ENCODE measurements around the gene TMEM150C. TPM values are rescaled to one million over a fixed set of nuclear protein-coding genes. Genes with fewer than 3 reads are reported as not detected.

TMEM150C gene
- total and polyA plus RNA-seq, 2 experiments from 2014 or later = 0.22 to 0.44 TPM

- peaks cover 18% of the 10 kb centered on the region; the same call in 1 of the 2 replicates for H3K36me3 ChIP-seq (ENCODE audit: low read depth)
- no peak for DNase-seq
- H3K27me3 ChIP-seq (replicated peaks; ENCODE audit: insufficient read depth) = no peaks in the 10 kb centered on the region
- no peak overlapping the region for H3K27ac ChIP-seq
- no peaks in the 10 kb centered on the region for H3K9me3 ChIP-seq (ENCODE audit: low read depth)
- H3K4me3 ChIP-seq = no peak overlapping the region
- no peak overlapping the region for H3K9ac ChIP-seq
- WGBS, 2 experiments (ENCODE audit: low coverage in 1 of 2, low lambda C conversion rate in 2 of 2, missing lambda C conversion rate in 2 of 2) = 69 to 70% methylated on average over 13 of the region's 13 CpGs
- H3K4me2 ChIP-seq (ENCODE audit: unreplicated experiment) = no peak overlapping the region
- peaks cover 49% of the 10 kb centered on the region for H3K79me2 ChIP-seq (ENCODE audit: insufficient read depth)
- no peaks in the 10 kb centered on the region for H3K4me1 ChIP-seq (ENCODE audit: insufficient read depth)
- H3K9me2 ChIP-seq (ENCODE audit: insufficient read depth) = no peaks in the 10 kb centered on the region
- no peaks in the 10 kb centered on the region for H3F3A ChIP-seq (ENCODE audit: insufficient read depth)
- no peaks in the 10 kb centered on the region for H4K20me1 ChIP-seq (ENCODE audit: insufficient read depth)
- no peak for TF ChIP-seq EZH2 (IDR thresholded peaks at IDR 0.05; ENCODE audit: insufficient read depth, poor library complexity, severe bottlenecking)
- TF ChIP-seq EZH2phosphoT487 (IDR thresholded peaks at IDR 0.05; ENCODE audit: insufficient read depth, low read depth) = no peak
- H2AFZ ChIP-seq = no peak overlapping the region
- in situ Hi-C loops (cut with MboI) = loop anchor here (25.0 kb wide), 1 partner anchor 811 kb away; no protein-coding TSS in a partner anchor
Observed at GRCh38 chr4:82450966-82451755, 110.6 kb downstream of the TMEM150C start.

GRCh38 chr4:82447886-82448285 is 113.9 kb downstream of the TMEM150C start:
- peaks cover 14% of the 10 kb centered on the region; the same call in 1 of the 2 replicates for H3K36me3 ChIP-seq (ENCODE audit: low read depth)
- no peaks in the 10 kb centered on the region for H3K27me3 ChIP-seq (replicated peaks; ENCODE audit: insufficient read depth)
- no peak overlapping the region for H3K9ac ChIP-seq
- H3K27ac ChIP-seq = no peak overlapping the region
- no peak for DNase-seq
- H3K9me2 ChIP-seq (ENCODE audit: insufficient read depth) = no peaks in the 10 kb centered on the region
- WGBS, 2 experiments (ENCODE audit: low coverage in 1 of 2, low lambda C conversion rate in 2 of 2, missing lambda C conversion rate in 2 of 2) = 97 to 100% methylated on average over 1 of the region's 1 CpG
- H3K9me3 ChIP-seq (ENCODE audit: low read depth) = no peaks in the 10 kb centered on the region
- H3K79me2 ChIP-seq (ENCODE audit: insufficient read depth) = peaks cover 73% of the 10 kb centered on the region
- H4K20me1 ChIP-seq (ENCODE audit: insufficient read depth) = 0 out of 2 replicates have a peak, but pooled peaks cover 5% of the 10 kb centered on the region
- in situ Hi-C loops (cut with MboI) = no loop called here
- TF ChIP-seq EZH2 (IDR thresholded peaks at IDR 0.05; ENCODE audit: insufficient read depth, poor library complexity, severe bottlenecking) (no peak), EZH2phosphoT487 (IDR thresholded peaks at IDR 0.05; ENCODE audit: insufficient read depth, low read depth) (no peak)
- H3F3A ChIP-seq (ENCODE audit: insufficient read depth) = peaks cover 3% of the 10 kb centered on the region; the same call in 1 of the 2 replicates
- no peak overlapping the region for H3K4me3 ChIP-seq
- H3K4me1 ChIP-seq (ENCODE audit: insufficient read depth) = no peaks in the 10 kb centered on the region
- no peak overlapping the region for H3K4me2 ChIP-seq (ENCODE audit: unreplicated experiment)
- H2AFZ ChIP-seq = no peak overlapping the region

- in situ Hi-C loops (cut with MboI) = no loop called here
- no peak overlapping the region for H3K4me3 ChIP-seq
- no peak overlapping the region for H3K27ac ChIP-seq
- no peaks in the 10 kb centered on the region for H4K20me1 ChIP-seq (ENCODE audit: insufficient read depth)
- H3K9ac ChIP-seq = no peak overlapping the region
- H3K4me1 ChIP-seq (ENCODE audit: insufficient read depth) = peaks cover 7% of the 10 kb centered on the region; the same call in 1 of the 2 replicates
- DNase-seq = no peak
- peaks cover 99% of the 10 kb centered on the region for H3K79me2 ChIP-seq (ENCODE audit: insufficient read depth)
- TF ChIP-seq EZH2 (IDR thresholded peaks at IDR 0.05; ENCODE audit: insufficient read depth, poor library complexity, severe bottlenecking) (no peak), EZH2phosphoT487 (IDR thresholded peaks at IDR 0.05; ENCODE audit: insufficient read depth, low read depth) (no peak)
- no peaks in the 10 kb centered on the region for H3F3A ChIP-seq (ENCODE audit: insufficient read depth)
- H3K9me2 ChIP-seq (ENCODE audit: insufficient read depth) = no peaks in the 10 kb centered on the region
- no peak overlapping the region for H2AFZ ChIP-seq
- no peaks in the 10 kb centered on the region for H3K9me3 ChIP-seq (ENCODE audit: low read depth)
- no peak overlapping the region for H3K4me2 ChIP-seq (ENCODE audit: unreplicated experiment)
- H3K27me3 ChIP-seq (replicated peaks; ENCODE audit: insufficient read depth) = no peaks in the 10 kb centered on the region
- no peaks in the 10 kb centered on the region for H3K36me3 ChIP-seq (ENCODE audit: low read depth)
- 78 to 79% methylated on average over 2 of the region's 2 CpGs for WGBS, 2 experiments (ENCODE audit: low coverage in 1 of 2, low lambda C conversion rate in 2 of 2, missing lambda C conversion rate in 2 of 2)
Observed at GRCh38 chr4:82439088-82439487, 122.7 kb downstream of the TMEM150C start.

GRCh38 chr4:82437285-82438005 is 124.3 kb downstream of the TMEM150C start:
- Histone ChIP-seq H3K27me3 (replicated peaks; ENCODE audit: insufficient read depth) (no peaks in the 10 kb centered on the region), H3K9ac (no peak overlapping the region), H3K27ac (no peak overlapping the region), H3K36me3 (ENCODE audit: low read depth) (no peaks in the 10 kb centered on the region), H3K9me2 (ENCODE audit: insufficient read depth) (no peaks in the 10 kb centered on the region), H3K9me3 (ENCODE audit: low read depth) (no peaks in the 10 kb centered on the region), H4K20me1 (ENCODE audit: insufficient read depth) (no peaks in the 10 kb centered on the region), H3K79me2 (ENCODE audit: insufficient read depth) (peaks cover 100% of the 10 kb centered on the region), H2AFZ (no peak overlapping the region), H3K4me2 (ENCODE audit: unreplicated experiment) (no peak overlapping the region), H3K4me3 (no peak overlapping the region), H3F3A (ENCODE audit: insufficient read depth) (no peaks in the 10 kb centered on the region), H3K4me1 (ENCODE audit: insufficient read depth) (peaks cover 7% of the 10 kb centered on the region; the same call in 1 of the 2 replicates)
- in situ Hi-C loops (cut with MboI) = no loop called here
- 84 to 89% methylated on average over 4 of the region's 4 CpGs for WGBS, 2 experiments (ENCODE audit: low coverage in 1 of 2, low lambda C conversion rate in 2 of 2, missing lambda C conversion rate in 2 of 2)
- peak; percentile 53 for DNase-seq
- no peak for TF ChIP-seq EZH2phosphoT487 (IDR thresholded peaks at IDR 0.05; ENCODE audit: insufficient read depth, low read depth)
- TF ChIP-seq EZH2 (IDR thresholded peaks at IDR 0.05; ENCODE audit: insufficient read depth, poor library complexity, severe bottlenecking) = no peak
